ENCODE measurements around the gene EFCAB7. TPM values are rescaled to one million over a fixed set of nuclear protein-coding genes. Genes with fewer than 3 reads are reported as not detected.

EFCAB7 gene
- total and polyA plus RNA-seq, 2 experiments from 2014 or later, result 4.2 to 4.9 TPM

DNA sequence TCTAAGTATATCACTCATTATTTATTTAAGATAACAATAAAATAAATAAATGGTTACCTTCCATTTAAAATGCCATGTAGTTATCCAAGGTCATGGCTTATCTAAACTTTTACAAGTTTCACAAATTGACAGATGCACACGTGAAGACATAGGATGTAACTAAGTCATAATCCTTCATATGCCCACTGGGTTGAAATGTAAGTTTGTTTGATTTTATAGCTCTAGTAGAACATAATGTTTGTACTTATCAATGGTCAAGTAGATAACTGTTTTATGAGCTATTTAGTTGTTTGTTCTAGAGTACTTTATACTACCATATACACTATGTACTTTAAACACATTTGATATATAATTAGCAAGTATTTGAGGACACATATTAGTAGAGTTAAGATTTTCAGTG, 43.3 kb upstream of the EFCAB7 start:
- Mint-ChIP-seq H3K36me3 (ENCODE audit: low read depth) (peaks cover 23% of the 10 kb centered on the region; the same call in 2 of the 3 replicates), H3K27ac (no peak overlapping the region), H3K4me3 (no peak overlapping the region), H3K27me3 (ENCODE audit: insufficient read depth, low read depth, poor library complexity) (no peaks in the 10 kb centered on the region), H3K9me3 (peaks cover 4% of the 10 kb centered on the region; the same call in 1 of the 3 replicates), H3K4me1 (no peaks in the 10 kb centered on the region)
- no peaks in the 10 kb centered on the region for H3F3A ChIP-seq (replicated peaks; ENCODE audit: low read depth)
- H3K4me1 ChIP-seq (ENCODE audit: insufficient read depth), result no peaks in the 10 kb centered on the region
- no peaks in the 10 kb centered on the region for H3K27me3 ChIP-seq (ENCODE audit: insufficient read depth)
- no peak overlapping the region for H2AFZ ChIP-seq
- TF ChIP-seq ETS1 (IDR thresholded peaks at IDR 0.05) (no peak), STAT1 (IDR thresholded peaks at IDR 0.05; ENCODE audit: unreplicated experiment) (no peak), ZNF331 (CRISPR knock-in tag; IDR thresholded peaks at IDR 0.05; ENCODE audit: low read depth) (no peak), NANOG (IDR thresholded peaks at IDR 0.05; ENCODE audit: borderline replicate concordance) (no peak), EZH2phosphoT487 (IDR thresholded peaks at IDR 0.05; ENCODE audit: unreplicated experiment) (no peak), CREB1 (CRISPR knock-in tag; IDR thresholded peaks at IDR 0.05; ENCODE audit: low read depth) (no peak), JUNB (IDR thresholded peaks at IDR 0.05; ENCODE audit: unreplicated experiment) (no peak), CTCF (conservative IDR thresholded peaks at IDR 0.05; ENCODE audit: low read depth in 2 of 2) (no peak), POLR2AphosphoS5 (IDR thresholded peaks at IDR 0.05; ENCODE audit: low read depth) (no peak), ZNF114 (CRISPR knock-in tag; IDR thresholded peaks at IDR 0.05) (no peak), EZH2 (IDR thresholded peaks at IDR 0.05; ENCODE audit: low read depth, unreplicated experiment) (no peak)
- TF ChIP-seq, protein P1, sequence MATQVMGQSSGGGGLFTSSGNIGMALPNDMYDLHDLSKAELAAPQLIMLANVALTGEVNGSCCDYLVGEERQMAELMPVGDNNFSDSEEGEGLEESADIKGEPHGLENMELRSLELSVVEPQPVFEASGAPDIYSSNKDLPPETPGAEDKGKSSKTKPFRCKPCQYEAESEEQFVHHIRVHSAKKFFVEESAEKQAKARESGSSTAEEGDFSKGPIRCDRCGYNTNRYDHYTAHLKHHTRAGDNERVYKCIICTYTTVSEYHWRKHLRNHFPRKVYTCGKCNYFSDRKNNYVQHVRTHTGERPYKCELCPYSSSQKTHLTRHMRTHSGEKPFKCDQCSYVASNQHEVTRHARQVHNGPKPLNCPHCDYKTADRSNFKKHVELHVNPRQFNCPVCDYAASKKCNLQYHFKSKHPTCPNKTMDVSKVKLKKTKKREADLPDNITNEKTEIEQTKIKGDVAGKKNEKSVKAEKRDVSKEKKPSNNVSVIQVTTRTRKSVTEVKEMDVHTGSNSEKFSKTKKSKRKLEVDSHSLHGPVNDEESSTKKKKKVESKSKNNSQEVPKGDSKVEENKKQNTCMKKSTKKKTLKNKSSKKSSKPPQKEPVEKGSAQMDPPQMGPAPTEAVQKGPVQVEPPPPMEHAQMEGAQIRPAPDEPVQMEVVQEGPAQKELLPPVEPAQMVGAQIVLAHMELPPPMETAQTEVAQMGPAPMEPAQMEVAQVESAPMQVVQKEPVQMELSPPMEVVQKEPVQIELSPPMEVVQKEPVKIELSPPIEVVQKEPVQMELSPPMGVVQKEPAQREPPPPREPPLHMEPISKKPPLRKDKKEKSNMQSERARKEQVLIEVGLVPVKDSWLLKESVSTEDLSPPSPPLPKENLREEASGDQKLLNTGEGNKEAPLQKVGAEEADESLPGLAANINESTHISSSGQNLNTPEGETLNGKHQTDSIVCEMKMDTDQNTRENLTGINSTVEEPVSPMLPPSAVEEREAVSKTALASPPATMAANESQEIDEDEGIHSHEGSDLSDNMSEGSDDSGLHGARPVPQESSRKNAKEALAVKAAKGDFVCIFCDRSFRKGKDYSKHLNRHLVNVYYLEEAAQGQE (IDR thresholded peaks at IDR 0.05; ENCODE audit: unreplicated experiment), result no peak
- TF ChIP-seq, protein P2, sequence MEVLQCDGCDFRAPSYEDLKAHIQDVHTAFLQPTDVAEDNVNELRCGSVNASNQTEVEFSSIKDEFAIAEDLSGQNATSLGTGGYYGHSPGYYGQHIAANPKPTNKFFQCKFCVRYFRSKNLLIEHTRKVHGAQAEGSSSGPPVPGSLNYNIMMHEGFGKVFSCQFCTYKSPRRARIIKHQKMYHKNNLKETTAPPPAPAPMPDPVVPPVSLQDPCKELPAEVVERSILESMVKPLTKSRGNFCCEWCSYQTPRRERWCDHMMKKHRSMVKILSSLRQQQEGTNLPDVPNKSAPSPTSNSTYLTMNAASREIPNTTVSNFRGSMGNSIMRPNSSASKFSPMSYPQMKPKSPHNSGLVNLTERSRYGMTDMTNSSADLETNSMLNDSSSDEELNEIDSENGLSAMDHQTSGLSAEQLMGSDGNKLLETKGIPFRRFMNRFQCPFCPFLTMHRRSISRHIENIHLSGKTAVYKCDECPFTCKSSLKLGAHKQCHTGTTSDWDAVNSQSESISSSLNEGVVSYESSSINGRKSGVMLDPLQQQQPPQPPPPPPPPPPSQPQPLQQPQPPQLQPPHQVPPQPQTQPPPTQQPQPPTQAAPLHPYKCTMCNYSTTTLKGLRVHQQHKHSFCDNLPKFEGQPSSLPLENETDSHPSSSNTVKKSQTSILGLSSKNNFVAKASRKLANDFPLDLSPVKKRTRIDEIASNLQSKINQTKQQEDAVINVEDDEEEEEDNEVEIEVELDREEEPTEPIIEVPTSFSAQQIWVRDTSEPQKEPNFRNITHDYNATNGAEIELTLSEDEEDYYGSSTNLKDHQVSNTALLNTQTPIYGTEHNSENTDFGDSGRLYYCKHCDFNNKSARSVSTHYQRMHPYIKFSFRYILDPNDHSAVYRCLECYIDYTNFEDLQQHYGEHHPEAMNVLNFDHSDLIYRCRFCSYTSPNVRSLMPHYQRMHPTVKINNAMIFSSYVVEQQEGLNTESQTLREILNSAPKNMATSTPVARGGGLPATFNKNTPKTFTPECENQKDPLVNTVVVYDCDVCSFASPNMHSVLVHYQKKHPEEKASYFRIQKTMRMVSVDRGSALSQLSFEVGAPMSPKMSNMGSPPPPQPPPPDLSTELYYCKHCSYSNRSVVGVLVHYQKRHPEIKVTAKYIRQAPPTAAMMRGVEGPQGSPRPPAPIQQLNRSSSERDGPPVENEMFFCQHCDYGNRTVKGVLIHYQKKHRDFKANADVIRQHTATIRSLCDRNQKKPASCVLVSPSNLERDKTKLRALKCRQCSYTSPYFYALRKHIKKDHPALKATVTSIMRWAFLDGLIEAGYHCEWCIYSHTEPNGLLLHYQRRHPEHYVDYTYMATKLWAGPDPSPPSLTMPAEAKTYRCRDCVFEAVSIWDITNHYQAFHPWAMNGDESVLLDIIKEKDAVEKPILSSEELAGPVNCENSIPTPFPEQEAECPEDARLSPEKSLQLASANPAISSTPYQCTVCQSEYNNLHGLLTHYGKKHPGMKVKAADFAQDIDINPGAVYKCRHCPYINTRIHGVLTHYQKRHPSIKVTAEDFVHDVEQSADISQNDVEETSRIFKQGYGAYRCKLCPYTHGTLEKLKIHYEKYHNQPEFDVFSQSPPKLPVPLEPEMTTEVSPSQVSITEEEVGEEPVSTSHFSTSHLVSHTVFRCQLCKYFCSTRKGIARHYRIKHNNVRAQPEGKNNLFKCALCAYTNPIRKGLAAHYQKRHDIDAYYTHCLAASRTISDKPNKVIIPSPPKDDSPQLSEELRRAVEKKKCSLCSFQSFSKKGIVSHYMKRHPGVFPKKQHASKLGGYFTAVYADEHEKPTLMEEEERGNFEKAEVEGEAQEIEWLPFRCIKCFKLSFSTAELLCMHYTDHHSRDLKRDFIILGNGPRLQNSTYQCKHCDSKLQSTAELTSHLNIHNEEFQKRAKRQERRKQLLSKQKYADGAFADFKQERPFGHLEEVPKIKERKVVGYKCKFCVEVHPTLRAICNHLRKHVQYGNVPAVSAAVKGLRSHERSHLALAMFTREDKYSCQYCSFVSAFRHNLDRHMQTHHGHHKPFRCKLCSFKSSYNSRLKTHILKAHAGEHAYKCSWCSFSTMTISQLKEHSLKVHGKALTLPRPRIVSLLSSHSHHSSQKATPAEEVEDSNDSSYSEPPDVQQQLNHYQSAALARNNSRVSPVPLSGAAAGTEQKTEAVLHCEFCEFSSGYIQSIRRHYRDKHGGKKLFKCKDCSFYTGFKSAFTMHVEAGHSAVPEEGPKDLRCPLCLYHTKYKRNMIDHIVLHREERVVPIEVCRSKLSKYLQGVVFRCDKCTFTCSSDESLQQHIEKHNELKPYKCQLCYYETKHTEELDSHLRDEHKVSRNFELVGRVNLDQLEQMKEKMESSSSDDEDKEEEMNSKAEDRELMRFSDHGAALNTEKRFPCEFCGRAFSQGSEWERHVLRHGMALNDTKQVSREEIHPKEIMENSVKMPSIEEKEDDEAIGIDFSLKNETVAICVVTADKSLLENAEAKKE (CRISPR knock-in tag; IDR thresholded peaks at IDR 0.05), result no peak
- no peak overlapping the region for H3K4me2 ChIP-seq
- H3K4me3 ChIP-seq, result no peak overlapping the region
- no peaks in the 10 kb centered on the region for H3K9me2 ChIP-seq (ENCODE audit: insufficient read depth)
- H3K36me3 ChIP-seq (ENCODE audit: insufficient read depth), result no peaks in the 10 kb centered on the region
- no peaks in the 10 kb centered on the region for H4K20me1 ChIP-seq (replicated peaks; ENCODE audit: insufficient read depth)
- H3K27ac ChIP-seq (ENCODE audit: low read depth), result no peak overlapping the region
- ATAC-seq, result no peak
- no peak for DNase-seq (ENCODE audit: low spot score)
- H3K79me2 ChIP-seq (replicated peaks; ENCODE audit: insufficient read depth), result no peaks in the 10 kb centered on the region

Measured in GM23338 (cell line).